Measurements from ENCODE around the gene LCT. TPM values are rescaled to one million over a fixed set of nuclear protein-coding genes. Genes with fewer than 3 reads are reported as not detected.

LCT gene
- total and polyA plus RNA-seq, 9 donors = 0.03 to 3.1 (median 0.35) TPM; not detected in 5

DNA sequence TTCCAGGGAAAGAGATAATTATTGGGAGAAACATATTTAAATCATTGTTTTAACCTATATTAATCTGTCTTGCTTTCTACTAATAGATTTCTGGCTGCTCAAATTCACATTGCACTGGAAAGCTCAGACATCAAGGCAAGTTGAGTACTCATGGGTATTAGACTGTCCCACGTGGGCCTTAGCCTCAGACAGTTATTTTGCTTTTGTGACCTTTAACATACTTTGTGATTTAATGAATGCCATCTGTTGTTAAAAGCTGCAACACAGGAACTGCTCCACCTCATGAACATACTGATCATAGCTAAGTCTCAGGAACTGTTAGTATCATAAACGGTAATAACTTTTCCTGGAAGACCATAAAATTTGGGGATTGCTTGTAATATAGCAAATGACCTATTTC is 2.7 kb upstream of the LCT start:
- no peaks in the 10 kb centered on the region for H3K4me1 ChIP-seq (ENCODE audit: control insufficient read depth, insufficient read depth, low read length)
- DNase-seq = peak; percentile 68
- H3K27ac ChIP-seq (ENCODE audit: low read length) = no peak overlapping the region
- H3K27me3 ChIP-seq (ENCODE audit: control insufficient read depth, insufficient read depth, low read length) = no peaks in the 10 kb centered on the region
- WGBS (ENCODE audit: insufficient coverage) = no CpG with 5 or more reads among the region's 2 CpGs
- H3K36me3 ChIP-seq (ENCODE audit: control insufficient read depth, insufficient read depth, low read length) = peaks cover 17% of the 10 kb centered on the region
- no peaks in the 10 kb centered on the region for H3K9me3 ChIP-seq (replicated peaks; ENCODE audit: control insufficient read depth, low read depth, low read length)
- no peak overlapping the region for H3K4me3 ChIP-seq (ENCODE audit: low read length)

DNA sequence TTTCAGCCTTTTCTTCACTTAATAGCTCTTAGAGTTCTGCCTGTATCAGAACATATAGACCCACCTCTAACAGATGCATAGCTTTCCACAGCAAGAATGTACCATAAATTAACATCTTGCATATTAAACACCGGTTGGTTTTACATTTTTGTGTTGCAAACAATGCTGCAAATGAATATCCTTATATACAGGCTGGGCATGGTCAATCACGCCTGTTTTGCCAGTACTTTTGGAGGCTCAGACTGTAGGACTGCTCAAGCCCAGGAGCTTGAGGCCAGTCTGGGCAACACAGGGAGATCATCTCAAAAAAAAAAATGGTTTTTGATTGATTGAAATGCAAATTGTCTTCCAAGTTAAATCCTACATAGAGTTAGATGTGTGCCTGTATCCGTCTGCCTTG is 1.5 kb upstream of the LCT start:
- H3K27ac ChIP-seq (ENCODE audit: low read length) = no peak overlapping the region
- H3K9me3 ChIP-seq (replicated peaks; ENCODE audit: control insufficient read depth, low read depth, low read length) = no peaks in the 10 kb centered on the region
- H3K27me3 ChIP-seq (ENCODE audit: control insufficient read depth, insufficient read depth, low read length) = no peaks in the 10 kb centered on the region
- H3K4me1 ChIP-seq (ENCODE audit: control insufficient read depth, insufficient read depth, low read length) = no peaks in the 10 kb centered on the region
- H3K4me3 ChIP-seq (ENCODE audit: low read length) = no peak overlapping the region
- no CpG with 5 or more reads among the region's 3 CpGs for WGBS (ENCODE audit: insufficient coverage)
- peaks cover 9% of the 10 kb centered on the region for H3K36me3 ChIP-seq (ENCODE audit: control insufficient read depth, insufficient read depth, low read length)
- no peak for DNase-seq

DNA sequence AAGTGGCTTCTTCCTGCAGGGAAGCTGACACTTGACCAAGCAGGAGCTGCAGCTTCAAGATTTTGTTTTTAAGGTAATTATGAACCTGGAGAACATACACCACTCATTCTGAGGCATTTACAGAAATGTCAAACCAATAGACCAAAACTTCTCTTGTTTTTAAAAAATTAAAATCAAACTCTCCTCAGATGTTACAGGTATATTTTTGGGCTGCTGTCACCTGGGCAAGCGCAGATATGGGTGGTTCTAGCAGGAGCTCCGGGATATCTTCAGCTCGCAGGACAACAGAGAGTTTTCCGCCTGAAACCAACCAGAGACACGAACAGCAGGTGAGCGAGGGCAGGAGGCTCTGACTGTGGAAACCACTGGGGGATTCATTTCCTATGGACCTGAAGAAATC is 4.1 kb downstream of the LCT start:
- H3K4me3 ChIP-seq (ENCODE audit: low read length) = no peak overlapping the region
- no peak overlapping the region for H3K27ac ChIP-seq (ENCODE audit: low read length)
- no peaks in the 10 kb centered on the region for H3K36me3 ChIP-seq (ENCODE audit: control insufficient read depth, insufficient read depth, low read length)
- H3K4me1 ChIP-seq (ENCODE audit: control insufficient read depth, insufficient read depth, low read length) = no peaks in the 10 kb centered on the region
- no peaks in the 10 kb centered on the region for H3K9me3 ChIP-seq (replicated peaks; ENCODE audit: control insufficient read depth, low read depth, low read length)
- no peaks in the 10 kb centered on the region for H3K27me3 ChIP-seq (ENCODE audit: control insufficient read depth, insufficient read depth, low read length)
- no peak for DNase-seq
- 69% methylated on average over 3 of the region's 6 CpGs for WGBS (ENCODE audit: insufficient coverage)

DNA sequence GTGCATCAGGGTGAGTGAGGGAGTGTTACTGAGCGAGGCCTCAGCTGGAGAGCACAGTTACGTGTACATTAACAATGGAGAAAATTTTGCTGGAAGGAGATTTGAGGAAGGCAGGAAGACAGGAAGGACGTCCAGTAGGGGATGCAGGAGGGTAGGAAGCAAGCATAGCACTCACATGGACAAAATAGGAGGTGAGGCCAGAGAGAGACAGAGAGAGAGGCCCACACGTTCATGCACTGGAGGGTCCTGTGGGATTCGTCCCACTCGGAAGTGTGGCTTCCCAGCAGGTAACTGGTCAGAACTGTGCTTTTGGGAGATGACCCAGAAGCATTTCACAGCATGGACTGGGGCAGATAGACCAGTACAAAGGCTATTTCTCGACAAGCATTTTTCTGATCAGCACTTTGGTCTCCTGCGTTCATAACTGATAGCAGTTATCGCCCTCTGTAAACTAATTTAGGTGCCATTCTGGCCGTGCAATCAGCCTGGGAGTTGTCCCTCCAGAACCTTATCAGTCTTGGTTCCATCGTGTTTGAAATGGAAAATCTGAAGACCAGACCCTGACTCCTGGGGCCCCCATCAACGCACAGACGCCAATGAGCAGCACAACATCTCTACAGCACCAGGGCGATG is 5.7 kb downstream of the LCT start:
- 78% methylated on average over 13 of the region's 14 CpGs for WGBS (ENCODE audit: insufficient coverage)

DNA sequence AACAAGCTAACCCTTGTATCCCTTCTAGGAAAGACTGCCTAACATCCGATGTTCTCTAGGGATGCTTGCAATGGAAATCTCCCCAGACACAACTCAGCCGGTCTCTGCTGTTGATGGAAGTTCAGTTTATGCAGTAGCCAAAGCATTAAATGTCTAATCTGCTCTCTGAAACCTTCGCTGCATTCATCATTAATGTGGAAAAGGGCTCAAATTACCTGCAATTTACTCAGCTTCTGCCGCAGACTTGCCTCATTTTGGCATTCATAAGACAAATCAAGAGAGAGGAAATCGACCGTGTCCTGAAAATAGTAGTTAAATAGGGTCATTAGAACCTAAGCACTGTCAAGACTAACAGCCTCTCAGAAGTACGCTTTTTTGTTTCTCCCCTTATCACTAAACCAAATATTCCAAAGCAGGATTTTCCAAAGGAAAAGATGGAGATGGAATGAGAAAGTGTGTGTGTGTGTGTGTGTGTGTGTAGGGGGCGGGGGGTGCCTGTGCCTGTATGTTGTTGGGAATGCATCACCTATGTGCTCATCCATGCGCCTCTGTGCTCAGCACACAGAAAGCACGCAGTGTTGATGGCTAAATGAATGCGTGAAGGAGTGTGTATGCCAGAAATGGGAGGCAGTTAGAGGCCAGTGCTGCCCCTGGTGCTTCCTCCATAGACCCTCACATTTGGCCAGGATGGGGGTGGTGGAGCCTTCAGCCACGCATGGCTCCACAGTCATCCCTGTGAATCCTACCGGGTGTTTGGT is 7.4 kb downstream of the LCT start:
- peaks cover 3% of the 10 kb centered on the region for H3K4me1 ChIP-seq (ENCODE audit: control insufficient read depth, insufficient read depth, low read length)
- no peak for DNase-seq
- H3K27me3 ChIP-seq (ENCODE audit: control insufficient read depth, insufficient read depth, low read length) = no peaks in the 10 kb centered on the region
- no peaks in the 10 kb centered on the region for H3K9me3 ChIP-seq (replicated peaks; ENCODE audit: control insufficient read depth, low read depth, low read length)
- H3K27ac ChIP-seq (ENCODE audit: low read length) = no peak overlapping the region
- no peaks in the 10 kb centered on the region for H3K36me3 ChIP-seq (ENCODE audit: control insufficient read depth, insufficient read depth, low read length)
- no peak overlapping the region for H3K4me3 ChIP-seq (ENCODE audit: low read length)
- 72% methylated on average over 6 of the region's 13 CpGs for WGBS (ENCODE audit: insufficient coverage)

More for the DNA sequence above, 5.7 kb downstream of the LCT start:
- H3K9me3 ChIP-seq (replicated peaks; ENCODE audit: control insufficient read depth, low read depth, low read length) = no peaks in the 10 kb centered on the region
- H3K27ac ChIP-seq (ENCODE audit: low read length) = no peak overlapping the region
- no peaks in the 10 kb centered on the region for H3K27me3 ChIP-seq (ENCODE audit: control insufficient read depth, insufficient read depth, low read length)
- no peaks in the 10 kb centered on the region for H3K36me3 ChIP-seq (ENCODE audit: control insufficient read depth, insufficient read depth, low read length)
- H3K4me3 ChIP-seq (ENCODE audit: low read length) = no peak overlapping the region
- DNase-seq = no peak
- H3K4me1 ChIP-seq (ENCODE audit: control insufficient read depth, insufficient read depth, low read length) = no peaks in the 10 kb centered on the region

DNA sequence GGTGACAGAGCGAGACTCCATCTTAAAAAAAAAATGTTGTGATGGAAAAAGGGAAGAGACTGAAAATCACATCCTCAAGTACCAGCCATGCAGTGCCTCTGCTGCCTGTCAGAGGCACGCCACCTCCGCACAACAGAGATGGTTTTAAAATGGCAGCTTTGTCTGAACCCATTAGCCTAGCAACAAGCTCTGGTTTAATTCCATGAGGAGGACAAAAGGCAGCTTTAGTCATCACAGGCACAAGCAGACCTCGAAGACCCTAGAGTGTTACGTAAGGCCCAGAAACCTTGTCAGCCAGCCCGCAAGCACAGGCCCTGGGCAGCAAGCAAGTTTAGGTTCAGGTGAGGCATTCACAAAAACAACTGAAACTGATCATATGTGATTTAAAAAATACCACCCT is 10.4 kb downstream of the LCT start:
- Histone ChIP-seq H3K27ac (ENCODE audit: low read length) (no peak overlapping the region), H3K4me1 (ENCODE audit: control insufficient read depth, insufficient read depth, low read length) (peaks cover 3% of the 10 kb centered on the region), H3K27me3 (ENCODE audit: control insufficient read depth, insufficient read depth, low read length) (no peaks in the 10 kb centered on the region), H3K36me3 (ENCODE audit: control insufficient read depth, insufficient read depth, low read length) (no peaks in the 10 kb centered on the region), H3K9me3 (replicated peaks; ENCODE audit: control insufficient read depth, low read depth, low read length) (peaks cover 4% of the 10 kb centered on the region), H3K4me3 (ENCODE audit: low read length) (no peak overlapping the region)
- WGBS (ENCODE audit: insufficient coverage) = 82% methylated on average over 4 of the region's 6 CpGs
- DNase-seq = no peak

DNA sequence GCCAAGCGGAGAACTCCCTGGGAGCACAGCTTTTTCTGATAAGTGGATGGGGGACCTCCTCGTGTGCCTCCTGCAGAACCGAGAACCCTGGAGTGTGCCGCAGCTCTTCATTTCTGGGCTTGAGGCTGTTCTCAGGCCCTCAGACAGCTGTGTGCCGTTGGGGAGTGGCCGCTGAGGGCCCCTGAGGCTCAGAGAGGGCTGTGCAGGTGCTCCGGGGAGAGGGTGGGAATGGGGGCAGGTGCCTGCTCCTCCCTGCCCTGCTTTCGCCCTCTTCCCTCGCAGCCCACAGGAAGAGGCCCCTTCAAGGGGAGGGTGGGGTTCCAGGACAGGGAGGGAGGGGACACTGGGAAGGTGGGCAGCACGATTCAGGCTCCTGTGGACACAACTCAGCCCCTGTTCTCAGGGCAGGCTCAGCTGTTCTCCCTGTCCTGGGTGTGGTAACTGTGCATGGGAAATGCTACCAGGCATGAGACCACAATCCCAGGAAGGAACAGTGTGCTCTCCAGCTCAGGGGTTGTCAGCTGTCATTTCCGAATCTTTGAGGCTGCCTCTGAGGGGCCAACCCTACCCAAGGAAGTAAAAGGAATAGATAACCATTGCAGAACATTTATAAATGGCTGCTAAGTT is 11.3 kb downstream of the LCT start:
- H3K9me3 ChIP-seq (replicated peaks; ENCODE audit: control insufficient read depth, low read depth, low read length) = peaks cover 4% of the 10 kb centered on the region
- no peak overlapping the region for H3K27ac ChIP-seq (ENCODE audit: low read length)
- H3K27me3 ChIP-seq (ENCODE audit: control insufficient read depth, insufficient read depth, low read length) = no peaks in the 10 kb centered on the region
- DNase-seq = peak; percentile 16
- H3K4me1 ChIP-seq (ENCODE audit: control insufficient read depth, insufficient read depth, low read length) = peaks cover 3% of the 10 kb centered on the region
- 40% methylated on average over 8 of the region's 11 CpGs for WGBS (ENCODE audit: insufficient coverage)
- H3K36me3 ChIP-seq (ENCODE audit: control insufficient read depth, insufficient read depth, low read length) = no peaks in the 10 kb centered on the region
- H3K4me3 ChIP-seq (ENCODE audit: low read length) = no peak overlapping the region

DNA sequence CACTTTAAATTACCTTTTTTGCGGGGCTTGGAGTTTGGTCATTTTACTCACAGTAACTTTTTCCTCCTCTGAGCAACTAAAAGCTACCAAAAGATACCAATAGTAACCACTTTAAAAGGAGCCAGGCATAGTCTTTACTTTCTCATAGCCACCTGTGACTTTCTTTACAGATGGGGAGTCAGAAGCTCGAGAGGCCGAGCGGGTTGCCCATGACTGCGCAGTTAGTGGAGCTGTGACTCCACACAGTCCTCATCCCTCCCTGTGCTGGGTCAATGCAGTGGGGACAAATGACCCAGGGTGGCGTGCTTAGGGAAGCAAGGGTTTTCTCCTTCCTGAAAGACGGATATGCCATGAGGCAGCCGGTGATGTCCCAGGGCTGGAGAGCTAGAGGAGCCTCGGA is 11.9 kb downstream of the LCT start:
- 60% methylated on average over 4 of the region's 9 CpGs for WGBS (ENCODE audit: insufficient coverage)
- peaks cover 4% of the 10 kb centered on the region for H3K9me3 ChIP-seq (replicated peaks; ENCODE audit: control insufficient read depth, low read depth, low read length)
- no peaks in the 10 kb centered on the region for H3K36me3 ChIP-seq (ENCODE audit: control insufficient read depth, insufficient read depth, low read length)
- H3K27ac ChIP-seq (ENCODE audit: low read length) = no peak overlapping the region
- peaks cover 3% of the 10 kb centered on the region for H3K4me1 ChIP-seq (ENCODE audit: control insufficient read depth, insufficient read depth, low read length)
- H3K4me3 ChIP-seq (ENCODE audit: low read length) = no peak overlapping the region
- no peaks in the 10 kb centered on the region for H3K27me3 ChIP-seq (ENCODE audit: control insufficient read depth, insufficient read depth, low read length)
- DNase-seq = no peak

DNA sequence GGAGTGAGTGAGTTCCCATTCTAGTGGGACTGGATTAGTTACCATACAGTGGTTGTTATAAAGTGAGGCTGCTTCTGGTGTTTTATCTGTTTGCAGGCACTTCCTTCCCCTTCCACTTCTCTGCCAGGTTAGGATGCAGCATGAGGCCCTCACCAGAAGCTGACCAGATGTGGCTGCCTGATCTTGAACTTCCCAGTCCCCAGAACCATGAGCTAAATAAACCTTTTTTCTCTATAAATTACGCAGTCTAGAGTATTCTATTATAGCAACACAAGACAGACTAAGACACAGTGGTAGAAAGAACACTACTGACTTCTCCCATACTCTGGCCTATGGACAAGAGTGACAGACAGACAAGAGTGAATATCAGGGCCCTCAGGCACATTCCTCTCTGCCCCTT is 14.1 kb downstream of the LCT start:
- Histone ChIP-seq H3K4me3 (ENCODE audit: low read length) (no peak overlapping the region), H3K27me3 (ENCODE audit: control insufficient read depth, insufficient read depth, low read length) (no peaks in the 10 kb centered on the region), H3K9me3 (replicated peaks; ENCODE audit: control insufficient read depth, low read depth, low read length) (peaks cover 4% of the 10 kb centered on the region), H3K36me3 (ENCODE audit: control insufficient read depth, insufficient read depth, low read length) (no peaks in the 10 kb centered on the region), H3K4me1 (ENCODE audit: control insufficient read depth, insufficient read depth, low read length) (peaks cover 3% of the 10 kb centered on the region), H3K27ac (ENCODE audit: low read length) (no peak overlapping the region)
- 83% methylated on average over 1 of the region's 1 CpG for WGBS (ENCODE audit: insufficient coverage)
- DNase-seq = no peak

DNA sequence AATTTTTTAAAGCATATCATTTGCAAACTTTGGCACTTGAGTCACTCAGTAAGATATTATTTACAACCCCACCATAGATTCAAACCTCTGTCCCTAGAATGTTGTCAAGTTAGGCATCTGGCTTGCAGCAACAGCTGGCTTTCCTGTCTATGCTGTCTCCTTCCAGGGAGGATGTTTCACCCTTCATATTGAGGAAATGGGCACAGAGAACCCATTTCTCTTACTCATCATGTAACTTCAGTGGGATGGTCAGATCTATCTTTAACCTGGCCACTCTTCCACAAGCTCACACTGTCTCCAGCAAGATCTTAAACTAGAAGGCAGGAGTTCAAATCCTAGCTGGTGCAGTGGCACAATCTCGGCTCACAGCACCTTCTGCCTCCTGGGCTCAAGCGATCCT is 15.8 kb downstream of the LCT start:
- Histone ChIP-seq H3K9me3 (replicated peaks; ENCODE audit: control insufficient read depth, low read depth, low read length) (peaks cover 4% of the 10 kb centered on the region), H3K4me1 (ENCODE audit: control insufficient read depth, insufficient read depth, low read length) (peaks cover 3% of the 10 kb centered on the region), H3K27me3 (ENCODE audit: control insufficient read depth, insufficient read depth, low read length) (no peaks in the 10 kb centered on the region), H3K27ac (ENCODE audit: low read length) (no peak overlapping the region), H3K4me3 (ENCODE audit: low read length) (no peak overlapping the region), H3K36me3 (ENCODE audit: control insufficient read depth, insufficient read depth, low read length) (no peaks in the 10 kb centered on the region)
- DNase-seq = no peak
- WGBS (ENCODE audit: insufficient coverage) = no CpG with 5 or more reads among the region's 2 CpGs

Measured in muscle of leg (tissue), 11 donors.